Measurements from ENCODE around the gene B3GAT2. TPM values are rescaled to one million over a fixed set of nuclear protein-coding genes. Genes with fewer than 3 reads are reported as not detected.

B3GAT2 gene
- total RNA-seq, 1 experiment from 2014 or later: not detected

- ChIA-PET CTCF (interaction anchor here (0.7 to 2.3 kb wide), 4 partner anchors 43 to 530 kb away, joined by 3 to 6 read pairs (median 4); no protein-coding TSS in a partner anchor), POLR2A (no interaction called here)
- H3K27me3 Mint-ChIP-seq (ENCODE audit: insufficient read depth, unreplicated experiment): no peaks in the 10 kb centered on the region
- peaks cover 6% of the 10 kb centered on the region for H3K4me1 Mint-ChIP-seq (ENCODE audit: insufficient read depth, unreplicated experiment)
- no peak overlapping the region for H3K27ac Mint-ChIP-seq (ENCODE audit: low read depth, unreplicated experiment)
- H3K4me3 Mint-ChIP-seq (ENCODE audit: unreplicated experiment): no peak overlapping the region
- TF ChIP-seq CTCF (IDR thresholded peaks at IDR 0.05; ENCODE audit: unreplicated experiment): no peak
- DNase-seq (ENCODE audit: unreplicated experiment): no peak
- intact Hi-C loops (cut with micrococcal nuclease): no loop called here
- no peaks in the 10 kb centered on the region for H3K9me3 Mint-ChIP-seq (ENCODE audit: unreplicated experiment)
- BruUV-seq (replicated peaks): no TSS peak
- H3K36me3 Mint-ChIP-seq (ENCODE audit: insufficient read depth, unreplicated experiment): peaks cover 6% of the 10 kb centered on the region
These were observed 115.7 kb downstream of the B3GAT2 start for GRCh38 chr6:70841112-70841511.

- H3K36me3 Mint-ChIP-seq (ENCODE audit: insufficient read depth, unreplicated experiment): peaks cover 6% of the 10 kb centered on the region
- POLR2A ChIA-PET: interaction anchor here (0.6 kb wide), 1 partner anchor 143 kb away, joined by 4 read pairs; no protein-coding TSS in a partner anchor
- H3K4me3 Mint-ChIP-seq (ENCODE audit: unreplicated experiment): no peak overlapping the region
- no peaks in the 10 kb centered on the region for H3K9me3 Mint-ChIP-seq (ENCODE audit: unreplicated experiment)
- peaks cover 3% of the 10 kb centered on the region for H3K4me1 Mint-ChIP-seq (ENCODE audit: insufficient read depth, unreplicated experiment)
- CTCF ChIA-PET: interaction anchor here (0.6 to 1.4 kb wide), 4 partner anchors 44 to 70 kb away, joined by 3 to 8 read pairs (median 4); no protein-coding TSS in a partner anchor
- no peak overlapping the region for H3K27ac Mint-ChIP-seq (ENCODE audit: low read depth, unreplicated experiment)
- no TSS peak for BruUV-seq (replicated peaks)
- no peaks in the 10 kb centered on the region for H3K27me3 Mint-ChIP-seq (ENCODE audit: insufficient read depth, unreplicated experiment)
- DNase-seq (ENCODE audit: unreplicated experiment): no peak
- intact Hi-C loops (cut with micrococcal nuclease): no loop called here
- no peak for TF ChIP-seq CTCF (IDR thresholded peaks at IDR 0.05; ENCODE audit: unreplicated experiment)
These were observed 117.3 kb downstream of the B3GAT2 start for GRCh38 chr6:70839286-70840266.

- BruUV-seq (replicated peaks): no TSS peak
- Mint-ChIP-seq H3K9me3 (ENCODE audit: unreplicated experiment) (no peaks in the 10 kb centered on the region), H3K36me3 (ENCODE audit: insufficient read depth, unreplicated experiment) (peaks cover 6% of the 10 kb centered on the region), H3K27ac (ENCODE audit: low read depth, unreplicated experiment) (no peak overlapping the region), H3K4me1 (ENCODE audit: insufficient read depth, unreplicated experiment) (peaks cover 5% of the 10 kb centered on the region), H3K4me3 (ENCODE audit: unreplicated experiment) (no peak overlapping the region), H3K27me3 (ENCODE audit: insufficient read depth, unreplicated experiment) (no peaks in the 10 kb centered on the region)
- TF ChIP-seq CTCF (IDR thresholded peaks at IDR 0.05; ENCODE audit: unreplicated experiment): no peak
- intact Hi-C loops (cut with micrococcal nuclease): no loop called here
- CTCF ChIA-PET: interaction anchor here (0.6 to 1.4 kb wide), 2 partner anchors 45 to 71 kb away, joined by 3 to 8 read pairs; no protein-coding TSS in a partner anchor
- DNase-seq (ENCODE audit: unreplicated experiment): no peak
- POLR2A ChIA-PET: no interaction called here
These were observed 118.0 kb downstream of the B3GAT2 start for GRCh38 chr6:70838907-70839285.

- peak; percentile 8 for DNase-seq (ENCODE audit: unreplicated experiment)
- ChIA-PET CTCF (interaction anchor here (0.6 kb wide), 1 partner anchor 1689 kb away, joined by 3 read pairs; no protein-coding TSS in a partner anchor), POLR2A (no interaction called here)
- peak overlapping the region; percentile 39 for H3K27ac Mint-ChIP-seq (ENCODE audit: low read depth, unreplicated experiment)
- no peaks in the 10 kb centered on the region for H3K9me3 Mint-ChIP-seq (ENCODE audit: unreplicated experiment)
- peaks cover 5% of the 10 kb centered on the region for H3K4me1 Mint-ChIP-seq (ENCODE audit: insufficient read depth, unreplicated experiment)
- peak overlapping the region; percentile 40 for H3K4me3 Mint-ChIP-seq (ENCODE audit: unreplicated experiment)
- no peaks in the 10 kb centered on the region for H3K27me3 Mint-ChIP-seq (ENCODE audit: insufficient read depth, unreplicated experiment)
- TF ChIP-seq CTCF (IDR thresholded peaks at IDR 0.05; ENCODE audit: unreplicated experiment): no peak
- peaks cover 6% of the 10 kb centered on the region for H3K36me3 Mint-ChIP-seq (ENCODE audit: insufficient read depth, unreplicated experiment)
- intact Hi-C loops (cut with micrococcal nuclease): no loop called here
- no TSS peak for BruUV-seq (replicated peaks)
These were observed 122.3 kb downstream of the B3GAT2 start for GRCh38 chr6:70834520-70834919.
